ENCODE data around the gene USP7.
"Not testable (repeated sequence)": the region's sequence is repeated elsewhere in the genome, so short reads cannot be mapped to it uniquely, and the experiment has no call there.

The USP7 gene

DNA sequence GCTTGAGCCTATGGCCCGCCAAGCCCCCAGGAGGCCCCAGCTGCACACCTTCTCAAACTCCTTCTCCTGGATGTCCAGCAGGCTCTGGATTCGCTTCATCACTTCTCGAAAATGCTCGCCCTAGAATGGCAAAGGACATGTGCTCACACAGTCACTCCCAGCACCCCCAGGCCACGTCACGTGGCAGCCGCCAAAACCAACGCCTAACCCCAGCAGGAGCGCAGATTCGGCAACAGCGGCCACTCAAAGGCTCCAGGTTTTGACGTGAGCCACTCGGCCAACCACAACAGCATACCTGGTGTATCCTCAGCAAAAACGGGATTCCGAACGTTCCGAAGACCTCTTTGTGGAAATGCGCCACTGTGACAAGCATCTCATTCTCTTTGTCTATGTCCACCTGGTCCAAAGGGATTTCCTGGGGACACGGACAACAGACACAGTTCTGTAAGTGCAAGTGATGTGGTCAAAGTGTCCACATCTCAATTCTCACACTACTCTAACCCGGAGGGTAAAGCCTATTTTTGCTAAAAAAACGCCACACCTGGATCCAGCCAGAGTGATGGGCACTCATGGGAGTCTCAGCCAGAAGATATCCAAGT lies 68.9 kb downstream of the USP7 start:
- DNase-seq, result no peak

DNA sequence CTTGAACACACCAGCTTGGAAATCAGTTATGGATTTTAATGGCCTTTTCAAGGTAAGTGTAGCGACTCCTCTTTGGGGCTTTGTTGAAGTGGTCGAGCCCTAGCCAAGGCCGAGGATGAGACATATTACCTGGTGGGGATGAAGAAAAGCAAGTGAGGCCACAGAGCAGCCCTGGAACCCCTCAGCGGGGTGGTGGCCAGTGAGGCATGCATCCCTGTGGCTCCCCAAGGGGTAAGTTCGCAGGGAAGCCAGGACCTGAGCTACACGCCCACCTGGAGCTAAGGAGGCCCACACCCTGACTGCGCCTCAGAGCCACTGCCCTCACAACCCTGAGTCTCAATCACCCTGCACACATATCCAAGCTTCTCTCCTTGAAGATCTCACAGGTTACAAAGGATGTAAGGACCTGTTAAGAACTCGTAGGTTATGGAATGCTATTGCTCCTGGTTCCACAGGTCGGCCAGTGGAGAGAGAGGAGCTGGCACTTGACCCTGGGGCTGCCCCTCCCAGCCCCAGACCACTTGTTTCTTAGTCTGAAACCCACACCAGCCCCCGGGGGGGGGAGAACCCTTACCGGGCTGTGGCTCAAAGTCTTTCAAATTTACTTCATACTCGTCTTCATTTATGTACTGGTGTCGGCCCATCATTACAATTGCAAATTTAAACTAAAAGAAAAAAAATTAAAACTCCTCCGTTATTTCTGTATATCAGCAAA lies 69.6 kb downstream of the USP7 start:
- DNase-seq, result no peak

DNA sequence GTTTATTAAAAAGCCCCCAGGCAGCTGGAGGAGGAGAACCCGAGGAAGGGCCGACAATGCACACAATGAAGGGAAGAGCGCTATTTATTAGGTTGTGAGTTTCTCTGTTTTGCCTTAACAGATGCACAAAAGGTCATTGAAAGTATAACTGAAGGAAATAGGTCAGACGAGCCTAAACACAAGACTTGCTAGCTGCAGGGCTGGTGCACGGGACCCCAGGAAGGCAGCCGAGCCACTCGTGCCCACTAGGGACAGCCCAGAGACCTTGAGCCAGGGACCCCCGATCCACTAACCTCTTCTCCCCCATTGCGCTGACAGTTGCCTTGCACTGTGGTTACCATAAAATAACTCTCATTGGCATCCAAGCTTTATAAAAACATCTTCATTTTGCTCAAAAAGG lies 70.3 kb downstream of the USP7 start:
- DNase-seq, result no peak

DNA sequence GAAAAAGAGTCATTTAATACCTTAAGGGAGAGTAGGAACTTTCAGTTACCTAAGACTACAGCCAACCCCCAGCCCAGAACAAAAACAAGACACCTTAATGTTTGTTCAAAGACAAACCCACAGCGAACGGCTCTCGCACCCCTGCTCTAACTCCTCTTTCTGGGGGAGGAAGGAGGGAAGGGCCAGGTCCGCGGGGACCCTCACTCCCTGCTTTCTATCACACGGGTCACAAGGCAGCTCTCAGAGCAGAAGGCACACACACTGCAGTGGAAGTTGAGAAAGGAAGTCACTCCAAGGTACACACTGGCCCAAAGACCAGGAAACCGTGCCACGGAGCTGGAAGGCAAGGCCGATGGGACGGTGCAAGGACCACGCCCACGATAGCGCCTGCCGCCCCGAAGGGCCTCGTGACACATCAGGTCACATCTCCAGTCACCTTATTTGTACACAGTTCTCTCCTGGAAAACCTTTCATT lies 71.6 kb downstream of the USP7 start:
- DNase-seq, result no peak

DNA sequence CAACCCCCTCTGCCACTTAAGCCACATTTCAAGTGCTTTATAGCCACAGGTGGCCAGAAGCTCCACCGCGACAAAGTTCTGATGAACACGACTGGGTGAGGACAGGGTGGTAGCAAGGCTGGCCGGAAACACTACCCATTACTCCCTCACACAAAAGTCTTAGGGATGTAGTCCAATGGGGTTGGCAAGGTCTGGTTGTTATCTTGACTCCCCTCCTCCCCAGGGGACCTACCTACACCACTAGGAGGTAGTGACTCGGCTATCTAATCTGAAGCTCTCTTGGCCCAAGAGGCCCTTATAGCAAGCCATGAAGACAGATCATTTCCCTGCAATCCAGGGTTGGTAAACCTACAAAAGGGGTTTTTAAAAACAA lies 73.2 kb downstream of the USP7 start:
- DNase-seq, result no peak

DNA sequence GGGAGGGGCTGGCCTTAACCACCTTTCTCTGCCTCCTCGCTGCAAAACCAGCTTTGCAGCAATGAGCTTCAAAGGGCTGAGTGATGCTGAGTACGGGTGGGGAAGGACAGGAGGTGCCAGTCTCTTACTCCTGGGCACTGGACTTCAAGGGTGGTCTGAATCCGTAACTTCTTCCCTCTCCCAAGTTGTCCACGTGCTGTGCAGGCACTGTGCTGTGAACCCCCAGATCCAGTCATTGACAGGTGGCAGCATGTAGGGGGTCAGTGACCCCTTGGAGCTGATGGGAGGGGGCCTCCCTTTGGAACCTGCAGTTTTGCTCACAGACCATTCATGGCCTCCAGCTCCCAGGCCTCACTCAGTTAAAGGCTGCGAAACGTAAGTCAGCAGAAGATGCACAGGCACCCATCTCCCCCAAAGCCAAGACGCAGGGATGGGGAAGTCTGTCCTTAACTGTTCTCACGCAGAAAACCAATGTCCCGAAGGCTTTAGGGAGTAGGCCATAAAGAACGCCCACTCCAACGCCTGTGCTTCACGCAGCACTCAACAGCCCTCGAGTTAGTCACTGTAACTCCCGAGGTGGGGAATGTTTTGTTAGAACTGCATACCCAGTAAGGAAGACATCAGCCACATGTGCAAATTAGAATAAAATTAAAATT lies 73.7 kb downstream of the USP7 start:
- no peak for DNase-seq

DNA sequence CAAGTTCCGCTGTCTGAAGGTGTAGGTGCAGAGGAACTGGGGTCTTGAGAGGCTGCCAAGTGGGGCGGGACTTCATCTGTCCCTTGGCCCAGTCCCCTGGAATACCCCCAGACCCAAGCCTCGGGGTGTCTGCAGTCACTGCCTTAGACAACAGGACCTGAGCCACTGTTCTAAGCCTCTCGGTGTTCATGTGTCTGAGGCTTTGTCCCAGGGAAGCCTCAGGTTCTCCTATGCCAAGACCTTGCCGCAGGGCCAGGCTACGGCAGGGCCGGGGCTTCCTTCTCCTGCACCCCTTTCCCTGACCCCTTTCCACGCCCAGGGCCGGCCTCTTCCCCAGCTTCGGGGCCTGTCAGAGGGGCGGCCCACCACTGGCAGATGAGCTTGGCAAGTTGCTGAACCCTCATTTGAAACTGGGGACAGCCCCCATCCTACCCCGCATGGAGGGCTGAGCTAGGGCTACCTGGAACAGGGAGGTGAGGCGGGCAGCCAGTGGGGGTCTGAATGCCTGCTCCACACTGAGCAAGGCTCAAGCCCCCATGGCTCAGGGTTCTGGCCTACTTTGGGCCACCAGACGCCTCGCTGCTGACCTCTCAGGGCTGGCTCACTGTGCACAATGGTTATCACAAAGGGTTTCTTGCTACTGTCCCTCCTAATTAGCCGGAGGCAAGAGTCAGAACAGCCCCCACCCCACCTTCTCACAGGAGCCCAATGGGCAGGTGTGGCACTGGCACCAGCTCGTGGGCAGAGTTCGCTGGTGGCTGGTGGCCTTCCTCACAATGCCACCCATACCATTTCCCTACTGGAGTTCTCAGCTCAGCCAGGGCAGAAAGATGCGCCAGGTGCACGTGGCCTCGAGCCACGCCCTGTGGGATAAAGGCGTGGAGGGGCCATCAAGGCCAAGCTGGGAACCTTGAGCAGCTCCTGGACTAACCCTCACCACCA lies 74.5 kb downstream of the USP7 start:
- no peak for DNase-seq

DNA sequence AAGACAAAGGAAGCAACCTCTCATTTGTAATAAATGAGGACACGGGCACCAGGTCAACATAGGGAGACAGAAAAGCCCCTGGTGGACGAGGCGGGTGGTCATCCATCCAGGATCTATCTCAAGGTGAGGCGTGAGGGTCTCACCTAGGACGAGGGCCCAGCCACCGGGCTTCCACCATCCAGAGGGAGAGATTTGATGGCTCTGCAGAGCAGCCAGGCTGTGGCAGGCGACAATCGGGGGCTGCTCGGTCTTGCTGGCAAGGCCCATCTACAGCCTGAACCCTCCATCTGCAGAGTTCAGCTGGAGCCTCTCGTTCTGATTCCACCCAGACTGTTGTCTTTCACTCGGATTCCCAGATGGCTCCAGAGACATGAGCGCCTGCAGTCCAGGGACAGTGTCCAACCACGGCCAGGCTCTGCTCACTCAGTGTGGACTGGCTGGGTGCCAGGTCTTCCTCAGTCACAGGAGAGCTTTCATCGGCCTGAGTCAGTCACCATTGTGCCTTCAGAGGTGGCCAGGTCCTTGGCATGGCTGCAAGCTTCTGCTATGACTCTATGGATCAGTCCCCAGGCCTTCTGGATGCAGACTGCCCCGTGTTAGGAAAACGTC lies 75.7 kb downstream of the USP7 start:
- no peak for DNase-seq

DNA sequence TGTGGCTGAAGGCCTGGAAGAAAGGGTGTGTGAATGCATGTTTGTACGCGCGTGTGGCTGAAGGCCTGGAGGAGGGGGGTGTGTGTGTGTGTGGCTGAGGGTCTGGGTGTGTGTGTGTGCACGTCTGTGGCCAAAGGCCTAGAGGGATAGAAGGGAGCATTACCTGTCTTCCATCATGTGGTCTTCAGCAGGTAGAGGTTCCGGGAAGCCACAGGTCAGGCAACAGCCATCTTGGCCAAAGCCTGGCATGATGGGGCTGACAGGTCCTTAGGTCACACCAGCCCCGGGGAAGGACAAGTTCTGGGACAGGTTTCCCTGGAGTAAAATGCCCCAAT lies 76.3 kb downstream of the USP7 start:
- no peak for DNase-seq

DNA sequence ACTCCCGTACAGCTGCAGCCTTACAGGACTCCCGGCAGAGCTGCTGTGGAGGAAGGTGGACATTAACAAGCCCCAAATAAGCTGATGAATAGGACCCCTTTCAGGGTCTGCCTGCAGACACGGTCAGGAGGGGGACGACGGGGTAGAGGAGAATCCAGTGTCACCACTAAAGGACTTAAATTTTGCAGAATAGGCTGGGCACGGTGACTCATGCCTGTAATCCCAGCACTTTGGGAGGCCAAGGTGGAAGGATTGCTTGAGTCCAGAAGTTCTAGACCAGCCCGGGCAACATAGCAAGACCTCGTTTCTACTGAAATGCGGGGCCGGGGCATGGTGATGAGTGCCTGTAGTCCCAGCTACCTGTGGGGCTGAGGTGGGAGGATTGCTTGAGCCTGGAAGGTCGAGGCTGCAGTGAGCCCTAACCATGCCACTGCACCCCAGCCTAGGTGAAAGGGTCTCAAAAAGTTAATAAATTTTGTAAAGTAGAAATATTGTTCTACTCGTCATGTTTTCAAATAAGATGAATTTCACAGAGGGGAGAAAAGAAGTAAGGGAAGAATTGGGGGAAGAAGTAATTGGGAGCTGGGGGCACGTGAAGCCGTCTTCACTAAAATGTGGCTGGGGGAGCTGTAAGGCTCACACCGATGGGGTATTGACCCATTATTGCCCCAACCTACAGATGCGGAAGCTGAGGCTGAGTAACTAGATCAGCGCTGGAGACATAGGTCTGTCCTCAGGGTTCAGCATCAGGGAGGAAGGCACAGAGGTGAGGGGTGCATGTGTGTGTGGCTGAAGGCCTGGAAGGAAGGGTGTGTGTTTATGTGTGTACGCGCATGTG lies 76.9 kb downstream of the USP7 start:
- no peak for DNase-seq

DNA sequence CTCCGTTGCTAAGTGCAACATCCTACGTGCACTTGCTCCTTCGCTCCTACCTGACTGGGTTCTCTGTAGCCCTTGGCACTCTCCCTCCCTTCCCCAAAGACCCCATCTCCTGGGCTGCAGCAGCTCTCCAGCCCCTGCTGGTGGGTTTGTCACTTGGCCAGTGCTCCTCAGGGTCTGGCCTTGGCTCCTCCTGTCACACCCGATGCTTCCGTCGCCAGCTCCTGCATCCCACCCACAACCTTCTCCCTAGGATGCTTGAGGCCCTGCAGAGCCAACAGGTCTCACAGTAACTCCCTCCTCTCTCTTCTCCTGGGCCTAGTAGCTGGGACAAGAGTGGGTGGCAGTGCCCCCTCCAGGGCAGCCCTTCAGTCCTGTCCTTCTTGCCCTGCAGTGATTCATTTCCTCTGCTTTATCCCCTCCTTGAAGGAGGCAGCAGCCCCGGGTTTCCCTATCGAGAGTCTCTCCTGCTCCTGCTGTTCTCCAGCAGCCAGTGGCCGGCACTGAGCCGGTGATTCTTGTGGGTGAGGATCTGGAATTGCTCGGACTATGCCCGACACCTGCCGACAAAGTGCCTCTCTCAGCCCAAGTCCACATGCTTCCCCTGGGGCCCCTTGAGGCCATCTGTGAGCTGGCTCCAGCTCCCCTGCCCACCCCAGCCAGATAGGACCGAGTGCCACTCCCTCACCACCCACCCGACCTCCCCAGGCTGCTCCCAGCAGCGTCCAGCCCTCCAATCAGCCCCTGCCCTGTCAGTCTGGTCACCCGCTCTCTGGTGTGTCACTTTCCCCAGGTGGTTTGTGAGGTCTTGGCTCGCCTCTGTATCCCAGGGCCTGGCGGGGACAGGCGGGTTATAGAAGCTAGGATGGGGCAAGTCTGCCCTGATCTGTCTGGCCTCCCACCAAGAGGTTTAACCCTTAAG lies 77.8 kb downstream of the USP7 start:
- DNase-seq, result no peak

DNA sequence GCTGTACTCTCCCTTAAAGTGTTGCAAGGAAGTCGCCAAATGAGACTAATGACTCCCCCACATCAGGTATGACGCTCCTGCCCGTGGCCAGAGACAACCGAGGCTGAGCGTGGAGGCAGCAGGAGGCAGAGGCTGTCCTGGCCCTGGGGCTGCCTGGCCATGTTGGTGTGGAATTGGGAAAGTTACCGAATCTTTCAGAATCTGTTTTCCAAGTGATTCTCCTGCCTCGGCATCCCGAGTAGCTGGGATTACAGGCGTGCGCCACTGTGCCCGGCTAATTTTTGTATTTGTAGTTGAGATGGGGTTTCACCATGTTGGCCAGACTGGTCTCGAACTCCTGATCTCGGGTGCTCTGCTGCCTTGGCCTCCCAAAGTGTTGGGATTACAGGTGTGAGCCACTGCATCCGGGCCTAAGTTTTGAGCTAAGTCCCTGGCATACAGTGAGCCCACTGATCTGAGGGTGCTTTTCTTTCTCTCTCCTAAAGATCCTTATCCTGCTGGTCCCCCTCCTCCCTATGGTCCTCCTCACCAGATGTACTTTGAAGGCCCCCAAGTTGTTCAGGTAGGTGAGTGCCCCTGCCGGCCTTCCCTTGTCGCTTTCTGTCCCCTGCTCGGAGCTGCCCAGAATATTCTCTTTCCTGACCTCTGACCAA lies 80.9 kb downstream of the USP7 start:
- DNase-seq, result no peak

DNA sequence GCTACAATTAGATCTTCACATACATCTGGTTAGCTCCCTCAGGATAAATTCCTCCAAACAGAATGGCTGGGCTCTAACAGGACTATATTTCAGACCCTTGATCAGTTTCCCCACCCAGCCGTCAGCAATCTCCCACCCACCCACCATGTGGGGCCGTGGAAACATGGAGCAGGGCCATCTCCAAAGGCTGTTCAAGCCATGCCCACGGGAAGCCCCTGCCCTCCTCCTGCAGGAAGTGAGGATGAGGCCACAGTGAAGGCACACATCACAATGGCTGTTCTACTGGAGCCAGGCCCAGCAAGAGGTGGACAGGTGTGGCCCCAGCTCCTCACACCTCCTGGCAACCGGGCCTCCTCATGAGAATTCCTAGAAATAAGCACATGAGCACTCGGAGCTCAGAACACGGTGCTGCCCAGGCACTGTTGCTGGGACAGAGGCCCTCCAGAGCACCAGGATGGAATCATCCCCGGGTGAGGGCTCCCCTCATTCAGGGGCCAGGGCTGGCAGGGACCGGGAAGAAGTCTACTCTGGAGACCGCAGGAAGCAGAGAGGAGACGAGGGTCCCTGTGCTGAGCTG lies 81.6 kb downstream of the USP7 start, which contains the start of gene LITAFD:
LITAFD (plus strand) TSS at position 311 of the 577 bp plus-strand sequence. CDS start 2,005 bp downstream, outside the sequence.
- DNase-seq, result no peak

DNA sequence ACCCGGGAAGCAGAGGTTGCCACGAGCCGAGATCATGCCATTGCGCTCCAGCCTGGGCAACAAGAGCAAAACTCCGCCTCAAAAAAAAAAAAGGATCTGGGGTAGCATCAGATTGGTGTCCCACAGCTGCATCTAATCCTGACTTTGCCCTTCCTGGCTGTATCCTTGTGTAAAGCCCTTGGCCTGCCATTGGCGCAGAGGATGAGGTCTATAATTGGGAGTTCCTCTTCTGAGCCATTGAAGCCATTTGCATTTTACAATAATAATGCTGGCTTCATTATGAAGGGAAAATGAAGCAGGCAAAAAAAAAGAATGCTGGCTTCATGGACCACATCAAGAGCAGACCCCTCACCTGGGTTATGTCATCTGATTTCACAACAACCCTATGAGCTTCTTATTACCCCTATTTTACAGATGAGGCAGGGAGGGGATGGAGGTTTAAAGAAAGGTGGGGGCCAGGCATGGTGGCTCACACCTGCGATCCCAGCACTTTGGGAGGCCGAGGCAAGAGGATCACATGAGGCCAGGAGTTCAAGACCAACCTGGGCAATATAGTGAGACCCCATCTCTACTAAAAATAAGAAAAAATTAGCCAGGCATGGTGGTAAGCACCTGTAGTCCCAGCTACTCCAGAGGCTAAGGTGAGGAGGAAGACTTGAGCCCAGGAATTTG lies 82.7 kb downstream of the USP7 start:
- no peak for DNase-seq

DNA sequence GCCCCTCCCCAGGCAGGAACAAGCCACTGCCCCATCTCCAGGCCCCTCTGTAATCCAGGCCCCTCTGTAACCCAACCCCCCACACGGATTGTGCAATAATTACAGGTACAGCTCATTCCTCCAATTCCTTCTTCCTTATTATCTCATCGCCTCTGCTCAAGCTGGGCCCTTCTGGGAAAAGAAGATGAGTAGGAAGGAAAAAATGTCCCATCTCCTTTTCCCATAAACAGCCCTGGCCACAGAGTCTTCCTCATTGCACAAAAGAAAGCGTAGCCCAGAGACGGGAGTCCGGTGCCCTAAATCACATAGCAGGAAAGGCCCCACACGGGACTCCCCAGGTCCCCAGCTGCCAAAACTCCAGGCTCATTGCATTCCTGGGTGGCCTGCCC lies 85.2 kb downstream of the USP7 start:
- no peak for DNase-seq

DNA sequence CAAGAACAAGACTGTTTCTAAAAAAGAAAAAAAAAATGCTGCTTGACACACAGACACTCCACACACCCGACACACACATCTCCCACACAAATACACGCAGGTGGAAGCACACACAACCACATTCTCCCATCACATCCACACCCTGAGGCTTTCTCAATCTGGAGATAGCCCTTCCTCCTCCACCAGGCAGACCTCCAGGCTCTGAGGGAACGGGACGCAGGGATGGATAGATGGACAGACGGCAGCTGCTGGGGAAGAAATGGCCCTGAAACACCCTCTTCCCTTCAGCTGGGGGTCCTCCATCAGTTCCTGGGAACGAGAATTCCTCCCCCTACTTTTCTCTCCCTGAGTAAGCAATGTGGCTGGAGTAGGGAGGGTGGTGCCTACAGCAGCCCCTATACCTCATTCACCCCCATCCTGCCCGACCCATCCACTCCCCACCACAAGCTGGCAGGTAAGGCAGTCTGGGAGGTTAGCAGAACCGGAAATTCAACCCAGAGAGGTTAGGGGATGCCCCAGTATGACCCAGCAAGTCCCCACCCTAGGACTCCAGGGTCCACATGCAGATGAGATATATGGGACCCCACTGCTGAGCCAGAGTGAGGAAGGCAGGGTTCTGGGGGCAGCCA lies 85.7 kb downstream of the USP7 start:
- no peak for DNase-seq

DNA sequence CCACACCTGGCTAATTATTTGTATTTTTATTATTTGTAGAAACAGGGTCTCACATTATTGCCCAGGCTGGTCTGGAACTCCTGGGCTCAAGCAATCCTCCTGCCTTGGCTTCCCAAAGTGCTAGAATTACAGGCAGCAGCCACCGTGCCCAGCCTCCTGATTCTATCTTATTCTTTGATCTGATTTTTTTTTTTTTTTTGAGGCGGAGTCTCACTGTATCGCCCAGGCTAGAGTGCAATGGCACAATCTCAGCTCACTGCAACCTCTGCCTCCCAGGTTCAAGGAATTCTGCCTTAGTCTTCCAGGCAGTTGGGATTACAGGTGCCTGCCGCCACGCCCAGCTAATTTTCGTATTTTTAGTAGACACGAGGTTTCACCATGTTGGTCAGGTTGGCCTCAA lies 88.4 kb downstream of the USP7 start:
- not testable (repeated sequence) for DNase-seq

DNA sequence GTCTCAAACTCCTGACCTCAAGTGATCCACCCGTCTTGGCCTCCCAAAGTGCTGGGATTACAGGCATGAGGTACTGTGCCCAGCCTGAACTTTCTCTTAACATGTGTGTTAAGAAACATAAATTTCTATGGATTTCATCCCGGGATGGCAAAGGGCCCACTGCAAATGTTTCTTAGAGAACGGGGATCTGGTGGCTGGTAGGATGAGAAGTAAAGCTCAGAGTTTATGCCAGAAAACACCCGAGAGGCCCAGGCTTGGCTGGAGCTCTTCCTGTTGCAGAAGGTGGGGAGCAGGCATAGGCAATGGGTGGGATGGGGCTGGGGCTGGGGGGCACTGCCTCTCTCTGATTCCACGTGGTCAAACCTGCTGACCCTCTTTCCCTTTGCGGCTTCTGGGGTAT lies 89.3 kb downstream of the USP7 start:
- DNase-seq, result no peak

DNA sequence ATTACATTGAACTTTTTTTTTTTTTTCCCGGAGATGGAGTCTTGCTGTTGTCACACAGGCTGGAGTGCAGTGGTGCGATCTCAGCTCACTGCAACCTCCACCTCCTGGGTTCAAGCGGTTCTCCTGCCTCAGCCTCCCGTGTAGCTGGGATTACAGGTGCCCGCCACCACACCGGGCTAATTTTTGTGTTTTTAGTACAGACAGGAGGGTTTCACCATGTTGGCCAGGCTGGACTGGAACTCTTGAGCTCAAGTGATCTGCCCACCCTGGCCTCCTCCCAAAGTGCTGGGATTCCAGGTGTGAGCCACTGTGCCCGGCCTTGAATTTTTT lies 89.9 kb downstream of the USP7 start:
- not testable (repeated sequence) for DNase-seq

Measured in NCI-H2081 (cell line).